ENCODE measurements around the gene RALGAPA2. TPM values are rescaled to one million over a fixed set of nuclear protein-coding genes. Genes with fewer than 3 reads are reported as not detected.

Gene RALGAPA2
- total RNA-seq, 3 donors from 2014 or later (not counting 1 experiment from before 2014, with no cell fraction given), result 26.6 to 33.9 (median 33.1) TPM

DNA sequence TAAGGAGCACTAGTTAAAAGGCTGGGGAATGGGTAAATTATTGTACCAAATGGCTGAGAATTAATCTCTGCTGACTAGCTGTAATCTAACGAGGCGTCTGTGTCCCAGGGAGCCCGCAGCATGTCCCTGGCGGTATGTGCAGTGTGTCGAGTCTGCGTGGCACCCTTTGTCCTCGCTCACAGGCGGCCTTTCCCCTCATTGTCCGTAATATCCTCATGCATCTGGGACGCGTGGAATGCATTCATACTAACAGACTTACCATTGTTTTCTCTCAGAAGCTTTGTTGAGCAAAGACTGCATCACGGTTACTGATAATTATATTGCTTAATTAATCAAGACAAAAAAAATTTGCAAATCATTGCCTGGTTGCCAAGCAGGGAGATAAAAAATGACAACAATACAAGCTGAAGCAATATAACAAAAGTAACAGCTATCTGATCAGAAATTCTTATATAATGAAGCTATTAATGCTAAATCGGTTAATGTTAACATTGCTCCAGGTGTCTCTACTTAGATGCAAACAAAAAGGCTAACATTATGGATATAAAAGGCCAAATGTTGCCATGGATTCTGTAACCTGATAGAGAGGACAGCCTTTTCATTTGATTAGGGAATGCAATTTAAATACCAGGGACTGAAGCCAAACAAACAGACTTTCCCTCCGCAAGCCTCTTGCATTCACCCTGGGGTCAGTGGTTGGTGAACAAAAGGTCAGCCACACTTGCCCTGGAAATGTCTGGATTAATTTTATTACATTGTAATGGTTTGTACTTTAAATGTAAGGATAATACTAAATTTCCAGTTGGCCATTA lies 219.7 kb downstream of the RALGAPA2 start:
- Histone ChIP-seq H3K4me3 (ENCODE audit: low read length) (no peak overlapping the region), H3K4me1 (ENCODE audit: control insufficient read depth, insufficient read depth, low read length) (no peaks in the 10 kb centered on the region), H3K27ac (ENCODE audit: low read length) (no peak overlapping the region), H3K27me3 (ENCODE audit: control insufficient read depth, insufficient read depth, low read length) (no peaks in the 10 kb centered on the region), H3K9me3 (ENCODE audit: control insufficient read depth, insufficient read depth, low read length) (no peaks in the 10 kb centered on the region), H3K36me3 (ENCODE audit: control insufficient read depth, insufficient read depth, low read length) (peaks cover 42% of the 10 kb centered on the region)
- no peaks in the 10 kb centered on the region for H3K9me3 Mint-ChIP-seq
- H3K4me1 Mint-ChIP-seq, result no peaks in the 10 kb centered on the region
- intact Hi-C loops (cut with micrococcal nuclease), result no loop called here
- 96% methylated on average over 12 of the region's 14 CpGs for WGBS (ENCODE audit: insufficient coverage)
- peaks cover 16% of the 10 kb centered on the region for H3K36me3 Mint-ChIP-seq
- no peak overlapping the region for H3K4me3 Mint-ChIP-seq
- no peaks in the 10 kb centered on the region for H3K27me3 Mint-ChIP-seq (ENCODE audit: low read depth in 2 of 2)
- ATAC-seq (no peak), DNase-seq (no peak)
- H3K27ac Mint-ChIP-seq, result no peak overlapping the region
- TF ChIP-seq, protein P1, sequence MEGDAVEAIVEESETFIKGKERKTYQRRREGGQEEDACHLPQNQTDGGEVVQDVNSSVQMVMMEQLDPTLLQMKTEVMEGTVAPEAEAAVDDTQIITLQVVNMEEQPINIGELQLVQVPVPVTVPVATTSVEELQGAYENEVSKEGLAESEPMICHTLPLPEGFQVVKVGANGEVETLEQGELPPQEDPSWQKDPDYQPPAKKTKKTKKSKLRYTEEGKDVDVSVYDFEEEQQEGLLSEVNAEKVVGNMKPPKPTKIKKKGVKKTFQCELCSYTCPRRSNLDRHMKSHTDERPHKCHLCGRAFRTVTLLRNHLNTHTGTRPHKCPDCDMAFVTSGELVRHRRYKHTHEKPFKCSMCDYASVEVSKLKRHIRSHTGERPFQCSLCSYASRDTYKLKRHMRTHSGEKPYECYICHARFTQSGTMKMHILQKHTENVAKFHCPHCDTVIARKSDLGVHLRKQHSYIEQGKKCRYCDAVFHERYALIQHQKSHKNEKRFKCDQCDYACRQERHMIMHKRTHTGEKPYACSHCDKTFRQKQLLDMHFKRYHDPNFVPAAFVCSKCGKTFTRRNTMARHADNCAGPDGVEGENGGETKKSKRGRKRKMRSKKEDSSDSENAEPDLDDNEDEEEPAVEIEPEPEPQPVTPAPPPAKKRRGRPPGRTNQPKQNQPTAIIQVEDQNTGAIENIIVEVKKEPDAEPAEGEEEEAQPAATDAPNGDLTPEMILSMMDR (IDR thresholded peaks at IDR 0.05), result no peak

GRCh38 chr20:20491784-20492264 lies 220.6 kb downstream of the RALGAPA2 start:
- Mint-ChIP-seq H3K4me1 (no peaks in the 10 kb centered on the region), H3K9me3 (no peaks in the 10 kb centered on the region), H3K36me3 (peaks cover 21% of the 10 kb centered on the region), H3K27me3 (ENCODE audit: low read depth in 2 of 2) (no peaks in the 10 kb centered on the region), H3K4me3 (no peak overlapping the region), H3K27ac (no peak overlapping the region)
- Histone ChIP-seq H3K36me3 (ENCODE audit: control insufficient read depth, insufficient read depth, low read length) (peaks cover 37% of the 10 kb centered on the region), H3K4me3 (ENCODE audit: low read length) (no peak overlapping the region), H3K4me1 (ENCODE audit: control insufficient read depth, insufficient read depth, low read length) (no peaks in the 10 kb centered on the region), H3K9me3 (ENCODE audit: control insufficient read depth, insufficient read depth, low read length) (no peaks in the 10 kb centered on the region), H3K27me3 (ENCODE audit: control insufficient read depth, insufficient read depth, low read length) (no peaks in the 10 kb centered on the region), H3K27ac (ENCODE audit: low read length) (no peak overlapping the region)
- no peak for DNase-seq
- TF ChIP-seq, protein P1 (IDR thresholded peaks at IDR 0.05), result no peak
- WGBS (ENCODE audit: insufficient coverage), result no CpG with 5 or more reads among the region's 5 CpGs
- intact Hi-C loops (cut with micrococcal nuclease), result no loop called here
- no peak for ATAC-seq

GRCh38 chr20:20491110-20491783 lies 221.2 kb downstream of the RALGAPA2 start:
- Histone ChIP-seq H3K27ac (ENCODE audit: low read length) (no peak overlapping the region), H3K27me3 (ENCODE audit: control insufficient read depth, insufficient read depth, low read length) (no peaks in the 10 kb centered on the region), H3K9me3 (ENCODE audit: control insufficient read depth, insufficient read depth, low read length) (no peaks in the 10 kb centered on the region), H3K36me3 (ENCODE audit: control insufficient read depth, insufficient read depth, low read length) (peaks cover 36% of the 10 kb centered on the region), H3K4me3 (ENCODE audit: low read length) (no peak overlapping the region), H3K4me1 (ENCODE audit: control insufficient read depth, insufficient read depth, low read length) (no peaks in the 10 kb centered on the region)
- Mint-ChIP-seq H3K9me3 (no peaks in the 10 kb centered on the region), H3K4me1 (no peaks in the 10 kb centered on the region), H3K27me3 (ENCODE audit: low read depth in 2 of 2) (no peaks in the 10 kb centered on the region), H3K4me3 (no peak overlapping the region), H3K36me3 (peaks cover 23% of the 10 kb centered on the region), H3K27ac (no peak overlapping the region)
- no peak for ATAC-seq
- intact Hi-C loops (cut with micrococcal nuclease), result no loop called here
- no peak for DNase-seq
- 90% methylated on average over 3 of the region's 5 CpGs for WGBS (ENCODE audit: insufficient coverage)
- TF ChIP-seq, protein P1 (IDR thresholded peaks at IDR 0.05), result no peak

All from natural killer cell (primary cell).